HepG2 (cell line): Measurements from ENCODE around the gene JMJD6. TPM values are rescaled to one million over a fixed set of nuclear protein-coding genes. Genes with fewer than 3 reads are reported as not detected.
A peak's percentile ranks its signal among the peaks of the same experiment; 100 is the strongest.

ENCODE experiments used
- E2F1 ChIP-seq: sonication (generic); formaldehyde crosslinking; IDR thresholded peaks from 2 replicates; pipeline ENCODE4 v1.5.0; 2020; ENCODE audit warnings: missing genetic modification reagents
- ETV5 ChIP-seq: IDR thresholded peaks from 2 replicates; pipeline ENCODE4 v1.6.1; 2018; ENCODE audit warnings: missing biosample characterization, missing genetic modification reagents, inconsistent platforms, borderline replicate concordance
- FOXP4 ChIP-seq: sonication (generic); formaldehyde crosslinking; IDR thresholded peaks from 2 replicates; pipeline ENCODE4 v1.4.0; 2020; ENCODE audit warnings: missing genetic modification reagents
- GABPA ChIP-seq, 2 experiments: IDR thresholded peaks; 2 replicates each; pipeline ENCODE4 v1.6.1; 2011 to 2016; ENCODE audit warnings: low read depth in 2 of 2, low read length in 1 of 2, missing biosample characterization in 1 of 2, missing genetic modification characterization in 1 of 2
- HMG20B ChIP-seq: conservative IDR thresholded peaks from 2 replicates; pipeline ENCODE4 v1.6.1; 2016; ENCODE audit warnings: missing genetic modification reagents, missing compliant biosample characterization
- KAT8 ChIP-seq: IDR thresholded peaks from 2 replicates; pipeline ENCODE4 v1.6.1; 2016; ENCODE audit warnings: missing genetic modification reagents, missing compliant biosample characterization
- MLLT10 ChIP-seq: sonication (generic); formaldehyde crosslinking; IDR thresholded peaks from 2 replicates; pipeline ENCODE4 v1.4.0; 2020; ENCODE audit warnings: missing genetic modification reagents
- PAXIP1 ChIP-seq: sonication (generic); formaldehyde crosslinking; conservative IDR thresholded peaks from 2 replicates; pipeline ENCODE4 v1.4.0; 2020; ENCODE audit warnings: mild to moderate bottlenecking, missing genetic modification reagents, moderate library complexity
- RFX3 ChIP-seq: IDR thresholded peaks from 2 replicates; pipeline ENCODE4 v1.6.1; 2016; ENCODE audit warnings: missing biosample characterization, missing genetic modification reagents
- SRSF1 ChIP-seq: fragments of 200-400 bp; formaldehyde crosslinking; optimal IDR thresholded peaks from 2 replicates; pipeline ENCODE3; 2017; ENCODE audit warnings: mild to moderate bottlenecking, low read depth, low read length, moderate library complexity
- TMF1 ChIP-seq: sonication (generic); formaldehyde crosslinking; IDR thresholded peaks from 2 replicates; pipeline ENCODE4 v1.8.1; 2022; ENCODE audit warnings: low read depth, missing genetic modification reagents
- ZBTB3 ChIP-seq: sonication (generic); formaldehyde crosslinking; IDR thresholded peaks from 2 replicates; pipeline ENCODE4 v1.4.0; 2020; ENCODE audit warnings: low read depth, mild to moderate bottlenecking, moderate library complexity, missing genetic modification reagents, borderline replicate concordance
- ZMYM2 ChIP-seq: sonication (generic); formaldehyde crosslinking; IDR thresholded peaks from 2 replicates; pipeline ENCODE4 v1.8.0; 2022; ENCODE audit warnings: mild to moderate bottlenecking, missing genetic modification reagents
- ZNF260 ChIP-seq: sonication (generic); formaldehyde crosslinking; IDR thresholded peaks from 2 replicates; pipeline ENCODE4 v1.4.0; 2020; ENCODE audit warnings: missing genetic modification reagents, low read depth, mild to moderate bottlenecking, borderline replicate concordance
- ZNF30 ChIP-seq: sonication (generic); formaldehyde crosslinking; IDR thresholded peaks from 2 replicates; pipeline ENCODE4 v1.5.0; 2020; ENCODE audit warnings: mild to moderate bottlenecking, missing genetic modification reagents
- ZNF317 ChIP-seq: sonication (generic); formaldehyde crosslinking; IDR thresholded peaks from 2 replicates; pipeline ENCODE4 v1.5.0; 2020; ENCODE audit warnings: mild to moderate bottlenecking, missing genetic modification reagents
- ZNF34 ChIP-seq: sonication (generic); formaldehyde crosslinking; IDR thresholded peaks from 2 replicates; pipeline ENCODE4 v1.4.0; 2020; ENCODE audit warnings: mild to moderate bottlenecking, missing genetic modification reagents, borderline replicate concordance
- ZNF530 ChIP-seq: sonication (generic); formaldehyde crosslinking; IDR thresholded peaks from 2 replicates; pipeline ENCODE4 v1.5.0; 2020; ENCODE audit warnings: low read depth, mild to moderate bottlenecking, missing genetic modification reagents
- ZNF615 ChIP-seq: sonication (generic); formaldehyde crosslinking; IDR thresholded peaks from 2 replicates; pipeline ENCODE4 v1.5.0; 2020; ENCODE audit warnings: mild to moderate bottlenecking, missing genetic modification reagents, borderline replicate concordance
- ZNF83 ChIP-seq: sonication (generic); formaldehyde crosslinking; IDR thresholded peaks from 2 replicates; pipeline ENCODE4 v1.4.0; 2020; ENCODE audit warnings: missing genetic modification reagents, mild to moderate bottlenecking, borderline replicate concordance
- ZNF841 ChIP-seq: sonication (generic); formaldehyde crosslinking; IDR thresholded peaks from 2 replicates; pipeline ENCODE4 v1.8.1; 2023; ENCODE audit warnings: missing genetic modification reagents, borderline replicate concordance
- ZSCAN29 ChIP-seq: sonication (generic); formaldehyde crosslinking; conservative IDR thresholded peaks from 2 replicates; pipeline ENCODE4 v1.4.0; 2020; ENCODE audit warnings: mild to moderate bottlenecking, missing genetic modification reagents
- polyA plus RNA-seq, 8 experiments: library from polyadenylated mRNA; depleted of rRNA in 3 of 8; stranded (reverse) in 7 of 8; unstranded in 1 of 8; fragments of >200 nt; fragmentation: Illumina TruSeq in 4 of 8; extraction: Trizol in 4 of 8; gene quantifications; 2 replicates each; pipeline versions ENCODE4 v1.2.1 to v1.2.3, GENCODE V29; 2011 to 2016; ENCODE audit warnings: low read depth in 4 of 8, missing spikeins in 1 of 8, mixed read lengths in 1 of 8; ENCODE audit not compliant: insufficient read depth in 1 of 8
- total RNA-seq, 5 experiments: library from RNA; depleted of rRNA; stranded (reverse); fragments of >200 nt; fragmentation: Illumina TruSeq; extraction: Trizol; gene quantifications; 2 replicates each; pipeline ENCODE4 v1.2.3, GENCODE V29; 2016; ENCODE audit warnings: low read depth in 1 of 5

The JMJD6 gene
- total and polyA plus RNA-seq, 2 of the 13 experiments (the other 11 are each of a cell fraction or from before 2014, with no cell fraction given), result 33.6 to 41.0 TPM

GRCh38 chr17:76671123-76671911 lies 55.1 kb downstream of the JMJD6 start (continued):
- TF ChIP-seq ZNF83 (peak; percentile 30; the same call in 1 of the 2 replicates), ZNF615 (CRISPR knock-in tag) (no peak), ZSCAN29 (CRISPR knock-in tag) (0 out of 2 replicates have a peak, but pooled peaks have one; percentile 23), ZBTB3 (CRISPR knock-in tag) (peak; percentile 10; the same call in 1 of the 2 replicates), ETV5 (peak; percentile 73; the same call in 1 of the 2 replicates), ZNF30 (peak; percentile 80; the same call in 1 of the 2 replicates), PAXIP1 (peak; percentile 58), TMF1 (CRISPR knock-in tag) (peak; percentile 66; the same call in 1 of the 2 replicates), ZNF34 (CRISPR knock-in tag) (no peak), ZNF841 (CRISPR knock-in tag) (no peak), KAT8 (CRISPR knock-in tag) (peak; percentile 75), GABPA (IDR thresholded peaks at IDR 0.05; ENCODE audit: low read depth, low read length) (peak; percentile 90), GABPA (CRISPR knock-in tag; IDR thresholded peaks at IDR 0.05; ENCODE audit: low read depth) (peak; percentile 94), ZMYM2 (CRISPR knock-in tag) (no peak; the same call in none of the 2 replicates), ZNF260 (CRISPR knock-in tag) (no peak), ZNF530 (CRISPR knock-in tag) (no peak), SRSF1 (peak; percentile 75), E2F1 (peak; percentile 62; the same call in 1 of the 2 replicates), ZNF317 (CRISPR knock-in tag) (no peak; the same call in none of the 2 replicates), HMG20B (CRISPR knock-in tag) (no peak; the same call in 1 of the 2 replicates), FOXP4 (CRISPR knock-in tag) (peak; percentile 53), RFX3 (CRISPR knock-in tag) (no peak), MLLT10 (CRISPR knock-in tag) (no peak)
